ENCODE data around the gene GAD1.

- TF ChIP-seq RELA (IDR thresholded peaks at IDR 0.05; ENCODE audit: borderline replicate concordance, partially characterized antibody) (no peak), NR2C2 (IDR thresholded peaks at IDR 0.05; ENCODE audit: borderline replicate concordance, control insufficient read depth, insufficient read length, low read depth) (no peak), HDAC6 (IDR thresholded peaks at IDR 0.05; ENCODE audit: unreplicated experiment) (no peak), CHD4 (IDR thresholded peaks at IDR 0.05) (no peak), FOXM1 (IDR thresholded peaks at IDR 0.05; ENCODE audit: low read depth, low read length) (no peak), ETV6 (conservative IDR thresholded peaks at IDR 0.05 in 1 of 2, IDR thresholded peaks at IDR 0.05 in 1 of 2; ENCODE audit: borderline replicate concordance in 1 of 2, low read depth in 1 of 2) (no peak), BMI1 (IDR thresholded peaks at IDR 0.05; ENCODE audit: borderline replicate concordance) (no peak), GABPA (IDR thresholded peaks at IDR 0.05; ENCODE audit: low read depth) (no peak), POLR2A (IDR thresholded peaks at IDR 0.05; ENCODE audit: low read depth, low read length) (no peak), ZBTB11 (CRISPR knock-in tag; IDR thresholded peaks at IDR 0.05) (no peak)
These were observed 33.1 kb upstream of the GAD1 start for GRCh38 chr2:170783549-170783948.
